ENCODE results near the gene CLTCL1. TPM values are rescaled to one million over a fixed set of nuclear protein-coding genes. Genes with fewer than 3 reads are reported as not detected.

CLTCL1 gene
- total and polyA plus RNA-seq, 3 donors from 2014 or later: 46.6 to 107 (median 54.4) TPM

GRCh38 chr22:19174106-19175025 lies 117.2 kb downstream of the CLTCL1 start:
- Histone ChIP-seq H3K4me3 (no peak overlapping the region), H3K27ac (no peak overlapping the region), H3K4me1 (peaks cover 42% of the 10 kb centered on the region), H3K9me3 (no peaks in the 10 kb centered on the region), H3K27me3 (no peaks in the 10 kb centered on the region), H3K36me3 (ENCODE audit: low read depth, missing control alignments) (no peaks in the 10 kb centered on the region)
- intact Hi-C loops (cut with DNase I; ENCODE audit: low total_unique reads): no loop called here
- peak; percentile 38 for DNase-seq
- 51 to 68% methylated on average over 4 to 14 of the region's 14 CpGs for WGBS, 2 donors
- TF ChIP-seq, protein P1, sequence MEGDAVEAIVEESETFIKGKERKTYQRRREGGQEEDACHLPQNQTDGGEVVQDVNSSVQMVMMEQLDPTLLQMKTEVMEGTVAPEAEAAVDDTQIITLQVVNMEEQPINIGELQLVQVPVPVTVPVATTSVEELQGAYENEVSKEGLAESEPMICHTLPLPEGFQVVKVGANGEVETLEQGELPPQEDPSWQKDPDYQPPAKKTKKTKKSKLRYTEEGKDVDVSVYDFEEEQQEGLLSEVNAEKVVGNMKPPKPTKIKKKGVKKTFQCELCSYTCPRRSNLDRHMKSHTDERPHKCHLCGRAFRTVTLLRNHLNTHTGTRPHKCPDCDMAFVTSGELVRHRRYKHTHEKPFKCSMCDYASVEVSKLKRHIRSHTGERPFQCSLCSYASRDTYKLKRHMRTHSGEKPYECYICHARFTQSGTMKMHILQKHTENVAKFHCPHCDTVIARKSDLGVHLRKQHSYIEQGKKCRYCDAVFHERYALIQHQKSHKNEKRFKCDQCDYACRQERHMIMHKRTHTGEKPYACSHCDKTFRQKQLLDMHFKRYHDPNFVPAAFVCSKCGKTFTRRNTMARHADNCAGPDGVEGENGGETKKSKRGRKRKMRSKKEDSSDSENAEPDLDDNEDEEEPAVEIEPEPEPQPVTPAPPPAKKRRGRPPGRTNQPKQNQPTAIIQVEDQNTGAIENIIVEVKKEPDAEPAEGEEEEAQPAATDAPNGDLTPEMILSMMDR (IDR thresholded peaks at IDR 0.05): no peak
- no peak for TF ChIP-seq POLR2A (IDR thresholded peaks at IDR 0.05)

DNA sequence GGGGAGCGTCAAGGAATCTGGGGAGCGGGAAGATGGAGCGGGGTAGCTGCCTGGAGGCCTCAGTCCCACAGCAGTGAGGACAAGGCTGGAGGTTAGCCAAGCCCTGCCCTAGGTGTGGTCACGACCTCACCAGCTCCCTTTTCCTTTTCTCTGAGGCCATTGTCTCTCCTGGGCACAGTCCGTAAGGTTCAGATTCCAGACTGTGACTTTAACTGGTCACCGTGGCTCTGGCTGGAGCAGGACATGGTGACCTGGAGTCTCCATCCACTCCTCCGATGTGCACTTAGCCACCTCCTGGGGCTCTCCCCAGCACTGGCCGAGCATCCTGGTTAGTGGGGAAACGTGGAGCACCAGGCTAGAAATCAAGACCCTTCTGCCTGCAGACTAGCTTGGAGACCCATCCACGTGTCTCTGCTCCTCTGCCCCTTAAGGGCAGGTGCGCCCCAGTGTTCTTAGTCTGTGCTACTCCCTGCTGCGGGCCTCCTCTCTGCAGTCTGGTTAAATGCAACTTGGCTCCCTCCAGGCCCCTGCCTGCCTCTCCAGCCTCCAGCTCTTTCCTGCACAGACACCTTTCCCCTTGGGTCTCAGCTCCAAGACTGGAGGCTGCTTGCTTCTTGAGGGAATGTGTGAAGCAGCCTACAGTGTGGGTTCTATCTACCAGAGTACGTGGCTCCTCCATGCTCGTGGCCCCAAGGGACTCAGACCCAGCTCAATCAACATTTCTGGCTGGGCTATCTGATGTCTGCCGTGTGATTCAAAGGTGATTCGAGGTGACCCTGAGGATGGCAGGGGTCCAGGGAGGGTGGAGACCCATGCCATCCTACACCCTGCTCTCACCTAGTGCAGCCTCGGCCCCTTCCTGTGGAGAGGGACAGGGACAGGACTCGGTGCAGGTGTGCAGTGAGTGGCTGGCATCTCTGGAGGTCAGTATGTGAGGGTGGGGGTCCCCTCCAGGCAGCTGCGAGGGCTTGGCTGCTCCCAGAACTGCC lies 118.2 kb downstream of the CLTCL1 start:
- no peak for DNase-seq
- H3K9me3 ChIP-seq: no peaks in the 10 kb centered on the region
- no peak overlapping the region for H3K27ac ChIP-seq
- no peak overlapping the region for H3K4me3 ChIP-seq
- WGBS, 2 donors: 81 to 87% methylated on average over 16 to 19 of the region's 19 CpGs
- no peaks in the 10 kb centered on the region for H3K27me3 ChIP-seq
- H3K4me1 ChIP-seq: peaks cover 42% of the 10 kb centered on the region
- no peaks in the 10 kb centered on the region for H3K36me3 ChIP-seq (ENCODE audit: low read depth, missing control alignments)
- no peak for TF ChIP-seq POLR2A (IDR thresholded peaks at IDR 0.05)
- TF ChIP-seq, protein P1 (IDR thresholded peaks at IDR 0.05): no peak
- intact Hi-C loops (cut with DNase I; ENCODE audit: low total_unique reads): no loop called here

- peak overlapping the region in 1 of 2 donors; percentile 68 for H3K27ac ChIP-seq
- no peaks in the 10 kb centered on the region for H3K9me3 ChIP-seq
- intact Hi-C loops (cut with DNase I; ENCODE audit: low total_unique reads): no loop called here
- H3K27me3 ChIP-seq: no peaks in the 10 kb centered on the region
- 35 to 41% methylated on average over 13 of the region's 13 CpGs for WGBS, 2 donors
- TF ChIP-seq, protein P1 (IDR thresholded peaks at IDR 0.05): no peak
- TF ChIP-seq POLR2A (IDR thresholded peaks at IDR 0.05): no peak
- no peak for DNase-seq
- H3K4me1 ChIP-seq: peaks cover 38% of the 10 kb centered on the region
- H3K4me3 ChIP-seq: peak overlapping the region; percentile 95 to 99
- no peaks in the 10 kb centered on the region for H3K36me3 ChIP-seq (ENCODE audit: low read depth, missing control alignments)
Observed at GRCh38 chr22:19172213-19173046, 119.1 kb downstream of the CLTCL1 start.

GRCh38 chr22:19169947-19170318 lies 121.6 kb downstream of the CLTCL1 start:
- no peak overlapping the region for H3K27ac ChIP-seq
- TF ChIP-seq, protein P1 (IDR thresholded peaks at IDR 0.05): no peak
- TF ChIP-seq POLR2A (IDR thresholded peaks at IDR 0.05): no peak
- H3K4me1 ChIP-seq: peaks cover 31% of the 10 kb centered on the region
- intact Hi-C loops (cut with DNase I; ENCODE audit: low total_unique reads): no loop called here
- H3K4me3 ChIP-seq: no peak overlapping the region
- no peaks in the 10 kb centered on the region for H3K27me3 ChIP-seq
- DNase-seq: no peak
- WGBS, 2 donors: 17 to 29% methylated on average over 2 to 7 of the region's 7 CpGs
- H3K36me3 ChIP-seq (ENCODE audit: low read depth, missing control alignments): no peaks in the 10 kb centered on the region
- H3K9me3 ChIP-seq: no peaks in the 10 kb centered on the region

Measured in testis (tissue), 3 donors.